HEK293 (cell line): ENCODE results near the gene DDX23.

Source experiments
- CTCF ChIA-PET: fragments of 350-600 bp; formaldehyde crosslinking; extraction: SDS; loops from one replicate; lab custom pipeline; 2021; ENCODE audit warnings: antibody characterized with exemption; lab: Yijun Ruan, JAX
- POLR2A ChIA-PET: fragments of 300-600 bp; formaldehyde crosslinking; extraction: SDS; loops from one replicate; lab custom pipeline; 2020; ENCODE audit warnings: antibody characterized with exemption, inconsistent platforms; lab: Yijun Ruan, JAX
- H3K27ac ChIP-seq: fragments of 200-500 bp; sonication (Bioruptor generic); 2 replicates; pipeline ENCODE4 v1.5.1; 2014; ENCODE audit warnings: low read depth, low read length, control low read depth, inconsistent platforms; ENCODE audit errors: extremely low read depth
- H3K36me3 ChIP-seq, 2 experiments: fragments of 200-500 bp in 1 of 2; sonication (Bioruptor generic) in 1 of 2; 1 replicate in 1 of 2; 2 replicates in 1 of 2; pipeline ENCODE4 v1.5.1; 2014 to 2017; ENCODE audit warnings: inconsistent platforms in 2 of 2, low read length in 2 of 2; ENCODE audit not compliant: control insufficient read depth in 2 of 2, insufficient read depth in 1 of 2
- H3K4me1 ChIP-seq: fragments of 200-500 bp; sonication (Bioruptor generic); 2 replicates; pipeline ENCODE4 v1.5.1; 2014; ENCODE audit warnings: mild to moderate bottlenecking, low read length, inconsistent platforms; ENCODE audit not compliant: control insufficient read depth, insufficient read depth
- H3K4me3 ChIP-seq: 2 replicates; pipeline ENCODE4 v1.5.1; 2011; ENCODE audit warnings: low read depth, mild to moderate bottlenecking, control low read depth, low read length, moderate library complexity
- H3K9me3 ChIP-seq: fragments of 200-500 bp; sonication (Bioruptor generic); 2 replicates; pipeline ENCODE4 v1.5.1; 2014; ENCODE audit warnings: low read depth, low read length, inconsistent platforms; ENCODE audit not compliant: control insufficient read depth, insufficient read depth
- EGR2 ChIP-seq: fragments of 450-650 bp; formaldehyde crosslinking; IDR thresholded peaks from 2 replicates; pipeline ENCODE4 v1.5.1; 2016; ENCODE audit warnings: low read depth, missing biosample characterization, missing genetic modification characterization
- HIC1 ChIP-seq: fragments of 450-650 bp; formaldehyde crosslinking; IDR thresholded peaks from 2 replicates; pipeline ENCODE4 v1.5.1; 2016; ENCODE audit warnings: missing biosample characterization, missing genetic modification characterization
- PATZ1 ChIP-seq: fragments of 450-650 bp; formaldehyde crosslinking; IDR thresholded peaks from 2 replicates; pipeline ENCODE4 v1.5.1; 2016; ENCODE audit warnings: missing biosample characterization, missing genetic modification characterization
- PRDM1 ChIP-seq: fragments of 450-650 bp; formaldehyde crosslinking; IDR thresholded peaks from 2 replicates; pipeline ENCODE4; 2016; ENCODE audit warnings: missing biosample characterization, missing genetic modification characterization
- PRDM10 ChIP-seq: fragments of 450-650 bp; formaldehyde crosslinking; IDR thresholded peaks from 2 replicates; pipeline ENCODE4 v1.5.1; 2016; ENCODE audit warnings: missing biosample characterization, missing genetic modification characterization
- PRDM4 ChIP-seq: fragments of 450-650 bp; formaldehyde crosslinking; IDR thresholded peaks from 2 replicates; pipeline ENCODE4 v1.5.1; 2017; ENCODE audit warnings: missing biosample characterization, missing genetic modification characterization
- SCRT2 ChIP-seq: fragments of 450-650 bp; formaldehyde crosslinking; IDR thresholded peaks from 2 replicates; pipeline ENCODE4 v1.5.1; 2016; ENCODE audit warnings: missing biosample characterization, missing genetic modification characterization
- ZBTB21 ChIP-seq: fragments of 450-650 bp; formaldehyde crosslinking; IDR thresholded peaks from 2 replicates; pipeline ENCODE4 v1.5.1; 2017; ENCODE audit warnings: missing biosample characterization, missing genetic modification characterization
- ZEB2 ChIP-seq: fragments of 450-650 bp; formaldehyde crosslinking; IDR thresholded peaks from 2 replicates; pipeline ENCODE4 v1.5.1; 2016; ENCODE audit warnings: missing biosample characterization, missing genetic modification characterization
- ZFHX2 ChIP-seq: fragments of 450-650 bp; formaldehyde crosslinking; conservative IDR thresholded peaks from 2 replicates; pipeline ENCODE4 v1.5.1; 2016; ENCODE audit warnings: missing biosample characterization, missing genetic modification characterization
- ZFP41 ChIP-seq: fragments of 450-650 bp; formaldehyde crosslinking; IDR thresholded peaks from 2 replicates; pipeline ENCODE4 v1.5.1; 2016; ENCODE audit warnings: missing biosample characterization, missing genetic modification characterization, borderline replicate concordance
- ZNF335 ChIP-seq: fragments of 450-650 bp; formaldehyde crosslinking; conservative IDR thresholded peaks from 2 replicates; pipeline ENCODE4 v1.5.1; 2016; ENCODE audit warnings: missing biosample characterization, missing genetic modification characterization
- ZNF549 ChIP-seq: fragments of 450-650 bp; IDR thresholded peaks from 2 replicates; pipeline ENCODE4 v1.5.1; 2018; ENCODE audit warnings: missing biosample characterization, missing genetic modification characterization, mild to moderate bottlenecking, inconsistent platforms, moderate library complexity
- ZNF585B ChIP-seq: fragments of 450-650 bp; formaldehyde crosslinking; IDR thresholded peaks from 2 replicates; pipeline ENCODE4 v1.5.1; 2016; ENCODE audit warnings: missing biosample characterization, missing genetic modification characterization
- ZNF707 ChIP-seq: fragments of 450-650 bp; formaldehyde crosslinking; IDR thresholded peaks from 2 replicates; pipeline ENCODE4 v1.5.1; 2016; ENCODE audit warnings: missing biosample characterization, missing genetic modification characterization
- ZNF747 ChIP-seq: fragments of 450-650 bp; formaldehyde crosslinking; IDR thresholded peaks from 2 replicates; pipeline ENCODE4 v1.5.1; 2016; ENCODE audit warnings: missing biosample characterization, missing genetic modification characterization
- ZSCAN4 ChIP-seq: fragments of 450-650 bp; formaldehyde crosslinking; IDR thresholded peaks from 2 replicates; pipeline ENCODE4 v1.5.1; 2017; ENCODE audit warnings: missing biosample characterization, missing genetic modification characterization

Gene DDX23

GRCh38 chr12:48782457-48783395, 69.2 kb downstream of the DDX23 start (continued):
- TF ChIP-seq PATZ1 (tag by site-specific recombination) (no peak), PRDM4 (tag by site-specific recombination) (no peak), ZFHX2 (peak; percentile 43), HIC1 (peak; percentile 7; the same call in 1 of the 2 replicates), ZNF549 (no peak), EGR2 (tag by site-specific recombination) (peak; percentile 22; the same call in 1 of the 2 replicates), ZEB2 (no peak), PRDM1 (tag by site-specific recombination) (no peak), ZBTB21 (tag by site-specific recombination) (no peak)

- Histone ChIP-seq H3K27ac (no peak overlapping the region), H3K9me3 (no peaks in the 10 kb centered on the region), H3K4me3 (no peak overlapping the region), H3K36me3 (peaks cover 0 to 45% of the 10 kb centered on the region in 2 experiments; a peak in 2 of 3 replicates), H3K4me1 (peaks cover 1% of the 10 kb centered on the region; the same call in 1 of the 2 replicates)
- CTCF ChIA-PET: interaction anchor here (0.6 to 1.4 kb wide), 2 partner anchors 30 to 72 kb away, joined by 3 read pairs; no protein-coding TSS in a partner anchor
- peak; percentile 30; the same call in 1 of the 2 replicates for TF ChIP-seq SCRT2 (tag by site-specific recombination)
- no peak for TF ChIP-seq ZNF585B (tag by site-specific recombination)
- TF ChIP-seq, all 188 proteins: peak for 1
- POLR2A ChIA-PET: no interaction called here
Measured at GRCh38 chr12:48781750-48782456, 70.1 kb downstream of the DDX23 start.

- CTCF ChIA-PET: interaction anchor here (0.6 to 1.2 kb wide), 4 partner anchors 13 to 252 kb away, joined by 3 to 4 read pairs (median 3); no protein-coding TSS in a partner anchor
- POLR2A ChIA-PET: no interaction called here
- no peak for TF ChIP-seq PRDM10
- no peak for TF ChIP-seq ZFP41
- TF ChIP-seq ZNF747 (tag by site-specific recombination): no peak
- TF ChIP-seq ZNF335: peak; percentile 51
- no peak for TF ChIP-seq ZSCAN4 (tag by site-specific recombination)
- no peak for TF ChIP-seq ZNF707
Measured at GRCh38 chr12:48780381-48781025, 71.5 kb downstream of the DDX23 start.

More at GRCh38 chr12:48780381-48781025, 71.5 kb downstream of the DDX23 start:
- H3K27ac ChIP-seq: no peak overlapping the region
- no peak overlapping the region for H3K4me3 ChIP-seq
- H3K9me3 ChIP-seq: no peaks in the 10 kb centered on the region
- H3K36me3 ChIP-seq: peaks cover 0 to 58% of the 10 kb centered on the region in 2 experiments; a peak in 2 of 3 replicates
- H3K4me1 ChIP-seq: no peaks in the 10 kb centered on the region
